ENCODE data around the gene TEX13C.
"Not testable (repeated sequence)": the region's sequence is repeated elsewhere in the genome, so short reads cannot be mapped to it uniquely, and the experiment has no call there.

TEX13C gene

GRCh38 chrX:125319646-125320521 is at the start of gene TEX13C:
TSS of gene TEX13C (plus strand) at chrX:125319871. CDS start at chrX:125320120, 249 bp downstream.
- DNase-seq: no peak

- no peak for DNase-seq
Measured at GRCh38 chrX:125287282-125287681, 32.4 kb upstream of the TEX13C start.

DNA sequence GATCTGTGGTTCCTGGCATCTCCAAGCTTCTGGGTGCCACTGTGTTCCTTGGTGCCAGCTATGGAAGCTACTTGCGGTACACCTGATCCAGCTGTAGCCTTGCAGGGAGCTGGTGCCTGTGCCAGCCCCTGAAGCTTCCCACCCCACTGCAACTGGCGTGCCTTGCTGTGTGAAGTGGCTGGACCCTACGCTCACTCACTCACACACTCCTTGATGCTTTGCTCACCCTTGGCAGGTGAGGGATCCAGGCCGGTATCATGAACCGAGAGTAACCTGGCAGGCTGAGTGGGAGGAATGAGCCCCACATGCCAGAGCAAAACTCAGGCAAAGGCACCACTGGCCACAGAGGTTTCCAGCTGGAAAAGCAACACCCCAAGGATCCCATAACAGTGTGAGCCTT is 31.3 kb upstream of the TEX13C start:
- no peak for DNase-seq

- no peak for DNase-seq
Measured at GRCh38 chrX:125289209-125289608, 30.5 kb upstream of the TEX13C start.

DNA sequence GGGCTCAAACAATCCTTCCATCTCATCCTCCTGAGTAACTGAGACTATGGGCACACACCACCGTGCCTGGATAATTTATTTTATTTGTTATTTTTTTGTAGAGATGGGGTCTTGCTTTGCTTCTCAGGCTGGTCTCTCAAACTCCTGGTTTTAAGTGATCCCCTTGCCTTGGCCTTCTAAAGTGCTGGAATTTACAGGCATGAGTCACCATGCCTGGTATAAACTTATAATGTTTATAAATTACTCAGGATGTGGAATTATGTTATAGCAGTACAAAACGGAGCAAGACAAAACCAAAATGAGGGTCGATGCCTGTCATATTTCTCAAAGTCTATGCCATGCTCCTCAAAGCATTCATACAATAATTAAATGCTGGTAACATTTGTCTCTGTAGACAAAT is 29.8 kb upstream of the TEX13C start:
- DNase-seq: no peak

GRCh38 chrX:125291124-125291523 is 28.5 kb upstream of the TEX13C start:
- no peak for DNase-seq

- no peak for DNase-seq
Measured at GRCh38 chrX:125293850-125294780, 25.6 kb upstream of the TEX13C start.

DNA sequence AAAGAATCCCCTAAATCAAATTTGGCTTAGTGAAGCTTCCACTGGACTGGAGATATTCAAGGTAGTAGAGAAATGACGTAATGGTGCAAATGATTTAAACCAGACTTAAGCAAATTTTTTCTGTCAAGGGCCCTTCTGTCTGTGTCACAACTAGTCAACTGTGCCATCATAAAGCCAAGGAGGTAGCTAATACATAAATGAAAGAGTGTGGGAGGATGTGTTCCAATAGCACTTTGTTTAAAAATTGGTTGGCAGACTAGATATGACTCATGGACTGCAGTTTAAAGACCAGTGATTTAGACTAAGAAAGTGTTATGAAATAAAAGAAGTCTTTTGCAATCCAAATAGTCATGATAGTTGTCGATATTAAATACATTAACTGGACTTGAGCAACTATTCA is 24.3 kb upstream of the TEX13C start:
- no peak for DNase-seq

DNA sequence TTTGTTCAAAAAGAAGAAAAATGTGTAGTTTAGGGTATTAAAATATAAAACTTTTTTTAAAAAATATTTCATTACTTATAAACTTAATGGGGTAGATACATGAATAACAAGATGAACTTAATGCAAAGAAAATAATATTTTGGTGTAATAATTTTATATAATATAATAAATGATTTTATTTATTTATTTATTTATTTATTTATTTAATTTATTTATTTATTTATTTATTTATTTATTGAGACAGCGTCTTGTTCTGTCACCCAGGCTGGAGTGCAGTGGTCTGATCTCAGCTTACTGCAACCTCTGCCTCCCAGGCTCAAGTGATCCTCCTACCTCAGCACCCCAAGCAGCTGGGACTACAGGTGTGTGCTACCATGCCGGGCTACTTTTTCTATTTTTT is 20.8 kb upstream of the TEX13C start:
- DNase-seq: no peak

GRCh38 chrX:125306335-125306866 is 13.3 kb upstream of the TEX13C start:
- no peak for DNase-seq

GRCh38 chrX:125308653-125309052 is 11.0 kb upstream of the TEX13C start:
- DNase-seq: no peak

DNA sequence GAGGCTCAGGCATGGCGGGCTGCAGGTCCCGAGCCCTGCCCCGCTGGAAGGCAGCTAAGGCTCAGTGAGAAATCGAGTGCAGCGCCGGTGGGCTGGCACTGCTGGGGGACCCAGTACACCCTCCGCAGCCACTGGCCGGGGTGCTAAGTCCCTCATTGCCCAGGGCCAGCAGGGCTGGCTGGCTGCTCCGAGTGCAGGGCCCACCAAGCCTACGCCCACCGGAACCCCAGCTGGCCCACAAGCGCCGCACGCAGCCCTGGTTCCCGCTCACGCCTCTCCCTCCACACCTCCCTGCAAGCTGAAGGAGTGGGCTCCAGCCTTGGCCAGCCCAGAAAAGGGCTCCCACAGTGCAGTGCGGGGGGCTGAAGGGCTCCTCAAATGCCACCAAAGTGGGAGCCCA is 505 bp upstream of the TEX13C start:
- DNase-seq: not testable (repeated sequence)

- DNase-seq: no peak
Measured at GRCh38 chrX:125322431-125322830, 2.8 kb downstream of the TEX13C start.

GRCh38 chrX:125326599-125326998 is 6.9 kb downstream of the TEX13C start:
- DNase-seq: no peak

DNA sequence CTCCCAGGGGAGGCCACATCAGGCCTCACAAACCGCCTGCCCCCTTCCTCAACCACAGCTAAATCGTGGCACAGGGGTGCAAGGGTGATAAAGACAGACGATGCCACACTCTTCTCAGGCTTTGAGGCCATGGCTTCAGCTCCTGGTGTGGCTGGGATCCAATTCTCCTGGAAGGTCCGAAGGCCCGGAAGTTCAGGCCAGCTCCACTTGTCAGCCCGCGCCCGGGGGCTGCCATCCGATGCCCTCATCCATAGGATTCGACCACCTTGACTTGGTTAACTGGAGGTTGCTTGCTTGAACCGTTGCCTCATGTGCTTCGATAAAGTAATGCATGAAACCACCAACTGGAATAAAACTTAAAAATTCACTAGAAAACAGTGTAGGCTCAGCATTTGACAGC is 8.2 kb downstream of the TEX13C start:
- no peak for DNase-seq

DNA sequence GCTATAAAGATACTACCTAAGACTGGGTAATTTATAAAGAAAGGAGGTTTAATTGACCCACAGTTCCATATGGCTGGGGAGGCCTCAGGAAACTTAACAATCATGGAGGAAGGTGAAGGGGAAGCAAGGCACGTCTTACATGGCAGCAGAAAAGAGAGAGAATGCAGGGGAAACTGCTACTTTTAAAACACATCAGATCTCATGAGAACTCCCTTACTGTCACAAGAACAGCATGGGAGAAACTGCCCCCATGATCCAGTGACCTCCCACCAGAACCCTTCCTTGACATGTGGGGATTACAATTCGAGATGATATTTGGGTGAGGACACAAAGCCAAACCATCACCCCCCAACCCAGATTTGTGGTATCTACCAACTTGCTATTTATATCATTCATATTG is 13.9 kb downstream of the TEX13C start:
- DNase-seq: no peak

DNA sequence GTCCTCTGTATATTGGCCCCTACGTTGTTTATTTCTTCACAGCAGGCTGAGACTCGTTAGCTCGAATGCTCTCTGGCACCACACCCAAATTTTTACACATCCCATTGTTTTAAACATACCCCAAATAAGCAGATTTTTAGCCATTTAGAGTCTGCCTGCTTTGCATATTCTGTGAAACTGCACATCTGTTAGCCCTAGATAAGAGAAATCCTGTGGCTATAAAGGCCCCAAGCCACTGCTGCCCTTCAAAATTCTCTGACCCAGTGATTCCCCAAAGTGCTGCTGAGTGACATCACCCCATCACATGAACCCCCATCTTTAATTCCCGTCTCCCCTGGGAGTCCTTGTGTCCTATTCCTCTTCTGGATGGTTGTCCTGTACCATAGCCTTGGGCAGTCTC is 20.8 kb downstream of the TEX13C start:
- no peak for DNase-seq

GRCh38 chrX:125374169-125374568 is 54.5 kb downstream of the TEX13C start:
- DNase-seq: no peak

Measured in CD4-positive, alpha-beta T cell treated with Interleukin-1 beta for 1 hour (primary cell).